Bone marrow (tissue), 2 donors: Measurements from ENCODE around the gene DUSP3.

Experiments used
- DNase-seq, 2 donors: peaks; one replicate each; lab custom pipeline; 2025; lab: John Stamatoyannopoulos, UW

Gene DUSP3

DNA sequence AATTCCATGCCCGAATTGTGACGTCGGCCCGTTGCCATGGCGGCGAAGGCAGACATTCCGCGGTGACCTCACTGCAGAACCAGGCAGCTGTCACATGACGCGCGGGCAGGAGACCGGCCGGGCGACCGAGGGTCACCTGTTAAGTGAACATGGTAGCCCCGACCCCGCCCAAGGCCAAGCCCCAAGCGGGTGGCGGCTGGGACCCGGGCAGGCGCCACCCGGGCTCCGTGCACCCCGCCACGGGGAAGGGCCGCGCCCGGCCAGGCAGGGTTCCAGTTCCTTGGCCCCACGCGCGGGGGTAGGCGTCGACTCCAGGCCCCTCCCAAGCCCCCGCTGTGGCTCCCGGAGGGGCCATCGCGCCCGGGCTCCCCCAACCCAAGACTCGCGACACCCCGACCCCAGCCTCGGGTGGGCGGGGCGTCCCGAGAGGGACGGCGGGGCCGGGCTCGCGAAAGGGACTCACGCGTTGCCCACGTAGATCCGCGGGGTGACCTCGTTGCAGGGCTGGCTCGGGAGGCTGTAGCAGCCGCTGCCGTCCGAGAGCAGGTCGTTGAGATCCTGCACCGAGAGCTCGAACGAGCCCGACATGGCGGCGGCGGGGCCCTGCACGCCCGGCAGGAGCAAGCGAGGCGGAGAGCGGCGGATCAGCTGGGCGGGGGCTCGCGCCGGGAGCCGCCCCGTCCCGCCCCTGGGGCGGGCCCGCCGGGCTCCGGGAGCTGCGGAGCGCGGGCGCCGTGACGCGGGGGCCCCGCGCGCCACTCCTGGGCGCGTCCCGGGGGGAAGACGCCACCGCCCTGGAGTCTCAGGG, at the start of gene DUSP3:
Gene DUSP3 (minus strand): TSS at position 641 of the 808 bp plus-strand sequence. CDS start 53 bp downstream, at position 588.
- peak; percentile 18 to 71 for DNase-seq

DNA sequence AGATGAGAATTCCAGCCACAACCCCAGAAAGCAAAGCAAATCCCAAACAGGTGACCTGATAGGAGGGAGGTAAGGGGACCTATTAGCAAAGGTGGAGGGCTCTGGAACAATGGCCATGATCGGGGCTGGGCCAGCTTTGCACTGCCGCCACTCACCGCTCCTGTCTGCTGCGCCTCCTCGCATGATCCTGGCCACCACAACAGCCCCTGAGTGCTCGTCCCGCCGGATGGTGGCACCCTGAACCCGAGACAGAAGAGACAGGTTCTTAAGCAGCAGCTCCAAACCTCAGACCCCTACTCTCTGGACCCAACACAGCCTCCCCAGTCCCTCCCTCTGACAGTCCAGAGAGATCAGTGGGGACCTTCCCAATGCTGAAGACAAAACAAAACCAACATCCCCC, 48.8 kb upstream of the DUSP3 start:
- DNase-seq = no peak

DNA sequence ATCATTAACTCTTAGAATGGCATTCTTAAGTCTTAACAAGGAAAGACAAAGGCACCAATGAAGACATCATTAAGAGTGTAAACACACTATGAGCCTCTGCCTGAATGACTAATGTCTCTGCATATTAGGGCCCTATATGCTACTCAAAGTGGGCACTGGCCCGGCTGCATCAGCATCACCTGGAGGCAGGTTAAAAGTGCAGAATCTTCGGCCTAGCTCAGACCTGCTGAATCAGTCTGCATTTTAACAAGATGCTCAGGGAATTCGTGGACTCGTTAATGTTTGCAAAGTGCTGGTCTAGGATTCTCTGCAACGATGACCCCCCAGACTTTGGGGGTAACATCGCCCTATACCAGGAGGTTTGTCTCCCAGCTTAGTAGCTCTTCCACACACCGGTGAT, 47.4 kb upstream of the DUSP3 start:
- DNase-seq = no peak

DNA sequence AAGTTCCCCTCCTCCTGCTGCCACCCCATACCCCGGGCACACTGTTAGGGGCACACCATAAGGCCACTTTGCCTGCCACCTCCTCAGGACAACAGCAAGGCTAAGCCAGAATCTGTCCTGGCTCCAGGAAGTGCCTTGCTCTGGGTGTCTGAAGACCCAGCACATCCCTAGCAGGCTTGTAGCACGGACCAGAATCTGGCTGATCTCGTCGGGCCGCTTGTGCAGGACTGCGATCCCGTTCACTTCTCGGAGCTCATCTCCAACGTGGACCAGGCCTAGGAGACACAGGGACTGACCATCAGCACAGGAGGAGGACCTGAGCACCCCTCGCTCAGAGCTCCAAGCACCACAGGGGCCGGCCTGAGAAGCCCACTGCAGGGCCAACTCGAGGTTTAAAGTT, 46.8 kb upstream of the DUSP3 start:
- DNase-seq = no peak

DNA sequence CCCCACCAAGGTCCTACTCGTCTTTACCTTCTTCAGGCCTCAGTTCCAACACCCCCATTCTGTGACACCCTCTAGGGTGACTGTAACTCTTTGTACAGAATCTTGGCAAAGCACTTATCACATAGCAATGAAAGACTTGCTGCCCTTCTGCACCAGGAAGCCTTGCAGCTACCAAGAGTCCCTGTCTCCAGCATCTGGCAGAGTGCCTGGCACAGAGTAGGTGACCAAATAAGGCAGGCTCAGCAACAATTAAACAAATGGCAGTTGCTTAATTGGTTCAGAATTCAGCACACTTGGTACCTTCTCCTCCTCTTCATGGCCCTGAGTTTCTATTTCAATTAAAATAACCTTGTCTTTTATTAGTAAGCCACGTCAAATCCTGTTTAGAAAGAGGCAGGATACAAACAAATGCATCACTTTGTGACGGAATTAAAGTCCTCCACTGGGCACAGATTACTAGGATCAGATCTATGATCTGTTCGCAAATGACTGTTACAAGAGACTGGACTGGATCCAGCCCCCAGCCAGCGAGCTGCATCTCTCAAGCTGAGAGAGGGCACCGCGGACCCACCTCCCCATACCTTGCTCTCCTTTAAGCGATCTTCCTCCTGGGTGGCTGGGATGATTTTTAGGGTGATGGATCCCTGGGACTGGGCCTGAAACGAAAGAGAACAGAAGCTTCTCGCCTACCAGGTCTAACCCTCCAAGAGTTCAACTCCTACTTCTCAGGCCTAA, 44.7 kb upstream of the DUSP3 start:
- no peak for DNase-seq

DNA sequence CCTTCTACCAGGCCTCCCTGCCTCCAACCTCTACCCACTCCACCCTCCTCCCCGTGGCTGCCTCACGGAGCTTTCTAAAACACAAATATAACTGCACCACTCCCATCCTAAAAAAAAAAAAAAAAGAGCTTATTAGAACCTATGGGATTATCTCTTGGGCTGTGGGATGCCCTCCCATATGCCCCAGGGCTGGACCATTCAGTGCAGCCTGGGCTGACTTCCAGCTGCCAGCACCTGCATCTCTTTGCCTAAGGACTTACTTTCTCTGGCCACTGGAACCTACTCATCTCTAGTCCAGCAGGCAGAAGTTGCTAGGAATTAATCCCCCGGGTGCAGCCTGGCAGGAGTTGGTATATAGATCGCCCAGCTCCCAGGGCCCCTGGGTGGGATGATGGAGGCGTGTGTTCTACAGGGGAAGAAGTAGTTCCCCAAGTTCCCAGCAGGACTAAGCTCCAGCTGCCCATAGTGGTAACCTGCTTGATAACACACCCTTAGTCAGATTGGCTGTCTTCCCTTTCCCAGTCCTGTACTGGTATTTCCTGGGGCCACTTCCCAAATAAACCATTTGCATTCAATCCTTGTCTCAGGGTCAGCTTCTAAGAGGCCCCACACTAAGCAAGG, 43.9 kb upstream of the DUSP3 start:
- DNase-seq = no peak

DNA sequence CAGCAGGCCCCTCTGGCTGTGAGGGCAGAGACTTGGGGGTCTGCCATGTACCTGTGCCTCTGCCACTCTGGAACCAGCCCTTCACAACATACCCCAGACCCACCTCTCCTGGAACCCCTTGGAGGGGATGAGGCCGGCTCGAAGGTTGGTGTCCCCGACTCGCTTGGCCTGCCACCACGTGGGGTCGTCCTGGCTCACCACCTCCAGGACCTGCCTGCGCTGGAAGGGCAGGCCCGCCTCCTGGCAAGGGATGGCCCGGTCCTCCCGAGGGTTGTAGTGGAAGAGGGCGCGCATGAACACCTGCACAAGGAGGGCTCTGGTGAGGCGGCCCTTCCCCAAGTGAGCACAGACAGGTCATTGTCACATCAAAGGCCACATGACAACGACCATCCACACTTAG, 42.0 kb upstream of the DUSP3 start:
- no peak for DNase-seq

DNA sequence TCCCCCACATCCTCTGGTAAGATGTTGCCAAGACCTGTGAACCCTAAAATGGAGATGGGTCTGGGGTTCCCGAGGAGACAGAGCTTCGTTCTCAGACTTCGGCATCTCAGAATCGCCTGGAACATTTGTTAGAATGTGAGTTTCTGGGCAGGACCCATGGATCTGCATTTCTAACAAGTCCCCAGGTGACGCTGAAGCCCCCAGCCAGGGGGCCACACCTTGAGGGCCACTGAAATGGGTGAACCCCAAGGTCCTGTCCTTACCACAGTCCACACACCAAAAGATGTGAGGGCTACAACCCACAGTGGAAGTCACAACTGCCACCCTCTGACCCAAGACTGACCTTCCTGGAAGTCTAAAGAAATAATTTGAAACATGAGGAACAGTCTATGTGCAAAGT, 40.2 kb upstream of the DUSP3 start:
- DNase-seq = no peak

DNA sequence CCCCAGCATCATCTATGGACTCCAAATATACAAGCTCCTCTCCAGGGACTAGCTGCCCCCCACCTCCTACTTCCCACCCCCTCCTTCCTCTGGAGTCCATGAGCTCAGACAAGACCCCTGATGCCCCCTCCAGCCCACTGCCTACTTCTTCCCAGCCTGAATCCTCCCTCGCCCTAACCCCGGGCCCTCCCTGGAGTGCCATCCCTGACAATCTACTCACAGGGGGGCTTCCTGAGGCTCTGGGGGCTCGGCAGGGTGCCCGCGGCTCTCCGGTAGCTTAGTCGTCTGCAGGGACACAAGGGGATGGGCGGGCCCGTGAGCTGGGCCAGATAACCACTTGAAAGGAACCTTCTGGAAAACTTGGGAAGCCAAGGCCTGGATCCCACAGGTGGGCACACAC, 39.0 kb upstream of the DUSP3 start:
- no peak for DNase-seq

DNA sequence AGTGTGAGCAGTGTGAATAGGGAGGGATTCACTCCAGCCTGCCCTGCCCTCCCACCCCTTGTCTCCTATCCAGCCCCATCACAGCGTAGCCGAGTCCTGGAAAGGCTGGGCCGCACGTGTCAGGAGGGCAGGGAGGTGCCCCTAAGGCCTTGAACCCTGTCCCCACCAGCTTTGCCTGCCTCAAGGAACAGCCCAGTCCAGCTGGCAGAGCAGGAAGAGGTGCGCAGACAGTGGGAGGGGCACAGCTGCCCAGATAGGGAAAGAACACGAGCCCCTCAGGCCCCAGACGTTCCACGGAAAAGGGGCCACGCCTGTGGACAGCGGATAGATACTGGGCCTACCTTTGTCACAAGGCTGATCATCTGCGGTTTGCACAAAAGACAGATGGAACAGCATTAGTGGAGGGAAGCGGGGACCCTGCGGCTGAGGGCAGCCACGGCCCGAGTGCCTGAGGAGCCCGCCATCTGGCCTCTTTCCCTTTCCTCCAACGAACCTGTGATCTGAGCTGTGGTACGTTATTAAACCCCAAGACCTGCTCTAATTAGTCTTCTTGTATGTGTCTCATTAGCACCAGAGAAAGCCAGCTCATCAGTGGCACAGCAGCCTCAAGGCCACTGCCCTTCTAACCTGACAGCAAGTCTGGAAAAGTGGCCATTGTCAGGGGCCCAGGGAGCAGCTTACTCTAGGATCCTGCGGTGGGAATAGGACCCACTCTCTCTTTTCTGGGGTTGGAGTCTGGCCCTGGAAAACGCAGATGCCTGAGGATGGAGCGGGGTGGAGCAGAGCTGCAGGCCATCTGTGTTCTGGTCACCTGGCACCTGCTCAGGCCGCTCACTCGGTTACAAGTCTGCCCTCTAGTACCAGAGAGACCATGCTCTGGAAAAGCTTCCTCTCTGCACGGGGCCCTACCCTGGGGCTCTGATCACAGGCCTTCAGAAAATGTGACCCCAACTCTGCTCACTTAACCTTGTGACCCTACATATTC, 37.9 kb upstream of the DUSP3 start:
- no peak for DNase-seq

DNA sequence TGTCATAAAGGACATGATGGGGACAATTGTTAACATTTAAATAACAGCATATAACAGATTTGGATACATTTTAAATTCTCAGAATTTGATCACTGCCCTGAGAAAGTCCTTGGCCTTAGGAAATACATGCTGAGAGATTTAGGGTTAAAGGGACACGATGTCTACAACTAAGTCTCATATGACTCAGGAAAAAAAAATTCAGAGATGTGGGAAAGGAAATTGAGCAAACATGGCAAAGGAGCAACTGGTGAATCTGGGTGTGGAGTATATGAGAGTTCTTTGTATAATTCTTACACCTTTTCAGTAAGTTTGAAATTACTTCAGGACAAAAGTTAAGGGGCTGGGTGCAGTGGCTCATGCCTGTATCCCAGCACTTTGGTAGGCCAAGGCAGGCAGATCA, 35.9 kb upstream of the DUSP3 start:
- DNase-seq = no peak

DNA sequence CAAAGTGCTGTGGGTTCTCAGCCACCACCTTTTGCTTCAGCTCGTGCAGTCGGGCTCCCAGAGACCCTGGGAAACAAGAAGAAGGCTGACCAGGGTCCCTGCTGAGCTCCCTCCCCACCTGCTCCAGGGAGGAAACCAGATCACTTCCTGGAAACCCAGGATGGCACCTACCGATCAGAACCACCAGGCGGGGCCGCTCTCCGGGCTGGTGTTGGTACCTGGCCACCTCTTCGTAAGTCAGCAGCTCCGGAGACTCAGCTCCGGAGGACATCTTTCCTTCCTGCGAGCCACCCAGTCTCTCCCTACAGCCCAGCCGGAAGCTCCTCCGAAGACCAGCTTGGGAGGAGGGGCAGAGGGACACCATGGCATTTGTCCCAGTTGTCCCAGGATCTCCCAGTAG, 35.2 kb upstream of the DUSP3 start:
- no peak for DNase-seq

DNA sequence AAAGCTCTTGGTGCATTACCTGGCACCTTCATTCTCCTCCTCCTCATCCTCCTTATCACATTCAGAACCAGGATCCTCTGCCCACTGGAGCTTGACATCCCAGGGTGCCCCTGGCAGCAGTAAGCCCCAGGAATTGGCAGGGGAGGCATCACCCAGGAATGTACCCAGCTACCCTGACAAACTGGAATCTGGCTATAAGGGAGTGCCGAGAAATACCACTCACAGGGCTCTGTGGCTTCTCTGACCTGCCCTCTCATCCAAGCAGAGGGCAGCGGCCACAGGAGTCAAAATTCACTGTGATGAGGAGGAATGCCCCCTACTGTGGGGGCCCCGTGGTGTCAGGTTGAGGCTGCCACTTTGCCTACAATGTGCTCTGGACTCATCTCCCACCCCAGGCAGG, 34.6 kb upstream of the DUSP3 start:
- no peak for DNase-seq

DNA sequence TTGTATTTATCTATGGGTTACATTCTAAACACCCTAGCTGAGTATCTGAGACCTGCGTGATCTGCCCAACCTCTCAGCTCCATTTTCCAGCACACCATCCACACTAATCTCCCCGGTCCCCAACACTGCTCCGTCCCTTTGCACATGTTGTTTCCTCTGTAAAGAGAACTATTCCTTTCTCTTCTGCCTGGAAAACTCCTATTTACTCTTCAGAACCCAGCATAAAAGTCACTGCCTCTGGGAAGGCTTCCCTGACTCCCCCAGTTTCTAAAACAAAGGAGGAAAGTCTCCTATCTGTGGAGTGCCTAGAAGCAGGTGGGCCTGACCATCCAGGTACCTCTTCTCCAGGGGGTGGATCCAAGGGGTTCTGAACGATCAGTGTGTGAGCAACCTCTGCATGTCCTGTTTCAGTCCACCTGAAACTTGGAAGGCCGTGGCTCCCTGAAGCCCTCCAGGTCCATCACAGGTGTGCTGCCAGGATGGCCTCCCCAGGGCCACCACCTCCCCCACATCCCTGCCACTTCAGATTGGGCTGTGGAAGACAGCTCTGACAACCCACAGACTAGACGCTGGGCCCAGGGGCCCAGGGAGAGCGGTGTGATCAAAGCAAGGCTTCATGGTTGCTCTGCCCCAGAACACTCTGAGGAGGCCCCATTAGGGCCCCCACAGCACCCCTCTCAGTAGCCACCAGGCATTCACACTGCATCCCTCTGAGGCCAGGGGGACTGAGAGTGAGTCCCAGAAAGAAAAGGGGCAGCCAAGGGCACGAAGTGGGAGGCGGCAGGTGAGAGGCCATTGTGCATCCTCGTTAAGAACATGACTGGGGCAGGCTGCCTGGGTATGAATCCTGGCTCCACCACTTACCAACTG, 33.9 kb upstream of the DUSP3 start:
- DNase-seq = no peak

DNA sequence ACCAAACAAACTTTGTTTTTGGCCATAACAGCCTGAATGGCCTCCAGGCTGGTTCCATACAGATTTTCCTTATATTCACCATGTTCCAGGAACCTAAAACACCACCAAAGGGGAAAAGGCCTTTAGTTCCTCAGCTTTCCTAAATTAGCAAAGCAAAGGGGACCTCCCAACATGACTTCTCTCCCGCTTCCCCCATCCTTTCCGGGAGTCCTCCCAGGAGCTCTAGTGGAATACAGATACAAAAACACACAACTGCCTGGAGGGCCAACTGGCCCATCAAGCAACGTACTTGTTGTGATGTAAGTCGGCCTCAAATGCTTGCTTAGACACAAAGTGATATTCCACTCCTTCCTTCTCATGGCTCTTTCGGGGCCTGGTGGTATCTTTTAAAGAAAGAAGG, 32.0 kb upstream of the DUSP3 start:
- no peak for DNase-seq

DNA sequence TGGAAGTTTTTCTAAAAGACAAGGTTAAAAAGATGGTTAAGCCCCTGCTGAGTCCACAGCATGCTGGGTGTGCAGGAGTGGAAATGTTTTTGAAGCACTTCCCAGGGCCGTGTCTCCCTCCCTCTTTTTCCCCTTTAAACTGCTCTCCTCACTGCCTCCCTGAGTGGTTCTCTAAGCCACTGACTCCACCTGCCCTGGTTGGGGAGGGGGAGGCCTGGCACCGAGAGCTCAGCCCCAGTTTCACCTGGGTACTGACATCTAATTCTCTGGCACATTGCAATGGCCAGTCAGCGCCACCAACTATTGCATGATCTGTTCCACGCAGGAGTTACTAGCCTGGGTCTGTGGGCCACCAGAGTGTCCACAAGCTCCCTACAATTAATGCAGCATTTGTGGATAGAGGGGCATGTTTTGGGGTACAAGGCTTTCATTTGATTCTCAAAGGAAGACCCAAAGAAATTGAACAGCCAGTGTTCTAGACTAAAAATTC, 31.5 kb upstream of the DUSP3 start:
- no peak for DNase-seq

DNA sequence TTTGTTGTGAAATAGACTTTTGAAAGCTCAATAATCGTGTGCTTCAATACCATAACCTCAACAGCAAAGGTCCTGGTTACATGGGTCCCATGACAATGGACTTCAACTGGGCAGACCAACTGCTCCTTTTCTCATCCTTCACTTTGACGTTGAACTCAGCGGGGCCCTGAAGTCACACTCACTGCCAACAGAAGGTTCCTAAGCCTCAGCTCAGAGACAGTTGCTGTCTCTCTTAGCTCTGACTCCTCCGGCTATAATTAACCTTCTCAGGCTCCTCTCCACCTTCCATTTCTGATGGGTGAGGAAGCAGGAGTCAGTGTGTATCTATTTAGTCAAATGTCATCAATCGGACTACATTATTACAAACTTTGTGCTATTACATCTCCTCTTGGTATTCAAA, 30.3 kb upstream of the DUSP3 start:
- DNase-seq = no peak

DNA sequence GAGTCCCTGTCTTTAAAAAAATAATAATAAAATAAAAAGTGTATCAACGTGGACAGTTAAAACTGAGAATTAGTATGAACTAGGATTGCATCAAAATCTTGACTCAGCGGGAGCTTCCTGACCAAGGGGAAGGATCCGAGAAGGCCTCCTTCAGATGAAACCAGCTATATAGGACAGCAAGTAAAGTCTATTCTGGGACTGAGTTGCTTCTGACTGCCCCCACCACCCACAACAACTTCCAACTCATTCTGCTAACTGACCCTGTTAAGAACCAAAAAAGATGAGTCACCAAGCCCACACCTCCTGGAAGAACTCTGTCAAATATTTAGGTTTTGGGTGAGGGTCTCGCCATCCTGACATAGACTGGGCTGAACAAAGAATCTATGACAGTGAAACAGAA, 29.3 kb upstream of the DUSP3 start:
- DNase-seq = no peak

DNA sequence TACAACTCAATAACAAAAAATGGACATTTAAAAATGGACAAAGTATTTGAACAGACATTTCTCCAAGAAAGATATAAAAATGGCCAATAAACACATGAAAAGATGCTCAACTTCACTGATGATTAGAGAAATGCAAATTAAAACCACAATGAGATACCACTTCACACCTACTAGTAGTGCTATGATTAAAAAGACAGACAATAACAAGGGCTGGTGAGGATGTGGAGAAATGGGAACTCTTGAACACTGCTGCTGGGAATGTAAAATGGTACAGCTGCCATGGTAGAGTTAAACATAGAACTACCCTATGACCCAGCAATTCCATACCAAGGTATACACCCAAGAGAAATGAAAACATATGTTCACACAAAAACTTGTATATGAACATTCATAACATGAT, 26.3 kb upstream of the DUSP3 start:
- no peak for DNase-seq

DNA sequence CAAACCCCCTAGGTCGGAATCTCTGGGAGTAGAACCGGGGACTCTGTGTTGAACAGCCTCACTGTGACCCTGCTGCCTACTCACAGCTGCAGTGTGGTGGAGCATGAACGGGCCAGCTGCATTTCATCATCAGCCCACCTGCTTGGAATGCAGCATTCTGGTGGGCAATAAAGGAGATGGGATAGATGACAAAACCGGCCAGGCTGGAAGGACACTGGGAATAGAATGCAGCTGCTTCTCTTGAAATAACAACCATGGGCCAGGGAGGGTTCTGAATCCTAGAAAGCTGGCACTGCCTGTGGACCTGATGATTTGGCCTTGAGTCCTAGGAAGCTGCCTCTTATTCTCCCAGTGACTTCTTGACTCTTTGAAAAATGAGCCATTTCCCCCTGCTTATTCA, 25.0 kb upstream of the DUSP3 start:
- DNase-seq = no peak

DNA sequence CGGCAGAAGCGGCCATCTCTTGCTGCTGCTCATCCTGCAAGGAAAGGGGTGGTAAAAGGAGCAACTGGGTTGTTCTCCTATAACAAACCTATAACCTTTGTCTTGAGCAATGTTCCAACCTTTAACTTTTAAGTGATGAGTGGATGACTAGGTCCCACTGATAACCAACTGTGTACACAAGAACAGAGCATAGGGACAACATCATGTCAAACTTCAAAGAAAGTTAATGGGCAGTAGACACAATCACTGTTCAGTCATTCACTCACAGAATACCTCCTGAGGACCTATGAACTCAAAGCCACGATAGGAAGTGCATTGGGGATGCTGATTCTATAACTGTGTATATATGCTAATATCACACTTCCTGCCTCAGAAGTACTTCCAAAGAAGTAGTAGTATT, 23.1 kb upstream of the DUSP3 start:
- DNase-seq = no peak
